CD14-positive monocyte (primary cell): ENCODE measurements around the gene EEF1AKMT3. TPM values are rescaled to one million over a fixed set of nuclear protein-coding genes. Genes with fewer than 3 reads are reported as not detected.
A peak's percentile ranks its signal among the peaks of the same experiment; 100 is the strongest.

Experiments
- DNase-seq, 3 donors: peaks; one replicate each; pipeline ENCODE4 v3.0.0-alpha.2; 2011 to 2022
- H2AFZ ChIP-seq: 2 replicates; pipeline ENCODE4 v1.6.0; 2012; ENCODE audit warnings: mild to moderate bottlenecking, low read depth, low read length, inconsistent platforms; ENCODE audit not compliant: insufficient read depth, poor library complexity, severe bottlenecking
- H3K27ac ChIP-seq, 2 donors: 1 replicate in 1 of 2; 2 replicates in 1 of 2; pipeline ENCODE4 v1.5.1; 2012 to 2013; ENCODE audit warnings: low read length in 2 of 2, control low read depth in 1 of 2, inconsistent platforms in 1 of 2, low read depth in 1 of 2, mild to moderate bottlenecking in 1 of 2
- H3K27me3 ChIP-seq, 2 donors: one replicate each; pipeline versions ENCODE4 v1.6.0 to v1.6.1; 2011 to 2013; ENCODE audit warnings: low read length in 2 of 2; ENCODE audit not compliant: control insufficient read depth in 2 of 2, insufficient read depth in 2 of 2
- H3K36me3 ChIP-seq, 2 donors: replicated peaks in 1 of 2; 1 replicate in 1 of 2; 2 replicates in 1 of 2; pipeline versions ENCODE4 v1.5.1 to v1.6.1; 2012 to 2013; ENCODE audit warnings: low read length in 2 of 2, control low read depth in 1 of 2, inconsistent platforms in 1 of 2, mild to moderate bottlenecking in 1 of 2; ENCODE audit not compliant: insufficient read depth in 2 of 2, control insufficient read depth in 1 of 2
- H3K4me1 ChIP-seq, 2 donors: 1 replicate in 1 of 2; 2 replicates in 1 of 2; pipeline versions ENCODE4 v1.5.1 to v1.6.1; 2012 to 2013; ENCODE audit warnings: low read length in 2 of 2, control low read depth in 1 of 2, inconsistent platforms in 1 of 2, mild to moderate bottlenecking in 1 of 2, moderate library complexity in 1 of 2; ENCODE audit not compliant: insufficient read depth in 2 of 2, control insufficient read depth in 1 of 2
- H3K4me2 ChIP-seq: replicated peaks from 2 replicates; pipeline ENCODE3; 2012; ENCODE audit warnings: low read length, moderate library complexity, mild to moderate bottlenecking; ENCODE audit not compliant: poor library complexity, severe bottlenecking; ENCODE audit errors: extremely low read depth
- H3K4me3 ChIP-seq, 3 experiments: fragments of 200-600 bp in 1 of 3; sonication (generic) in 1 of 3; replicated peaks in 1 of 3; 1 replicate in 2 of 3; 2 replicates in 1 of 3; pipeline ENCODE4 v1.5.1; 2011 to 2013; ENCODE audit warnings: low read length in 3 of 3, mild to moderate bottlenecking in 3 of 3, control low read depth in 2 of 3, low read depth in 2 of 3, inconsistent platforms in 1 of 3, moderate library complexity in 1 of 3
- H3K79me2 ChIP-seq: 2 replicates; pipeline ENCODE4 v1.6.0; 2012; ENCODE audit warnings: mild to moderate bottlenecking, control low read depth, inconsistent platforms, low read length, moderate library complexity; ENCODE audit not compliant: insufficient read depth
- H3K9ac ChIP-seq: 2 replicates; pipeline ENCODE4 v1.6.0; 2017; ENCODE audit warnings: low read length, mild to moderate bottlenecking; ENCODE audit not compliant: insufficient read depth, poor library complexity, severe bottlenecking
- H3K9me3 ChIP-seq, 2 donors: replicated peaks in 1 of 2; 1 replicate in 1 of 2; 2 replicates in 1 of 2; pipeline versions ENCODE4 v1.5.1 to v1.6.1; 2012 to 2013; ENCODE audit warnings: low read length in 2 of 2, control low read depth in 1 of 2; ENCODE audit not compliant: control insufficient read depth in 1 of 2, insufficient read depth in 1 of 2
- H4K20me1 ChIP-seq: 2 replicates; pipeline ENCODE4 v1.6.0; 2012; ENCODE audit warnings: mild to moderate bottlenecking, low read length, control low read depth, moderate library complexity; ENCODE audit not compliant: insufficient read depth
- H3K27ac Mint-ChIP-seq, 7 donors: one replicate each; pipeline ENCODE4 v1.8.0; 2020; ENCODE audit warnings: mild to moderate bottlenecking in 7 of 7, mixed read lengths in 7 of 7, moderate library complexity in 6 of 7, inconsistent platforms in 2 of 7
- H3K27me3 Mint-ChIP-seq, 3 donors: one replicate each; pipeline ENCODE4 v1.8.0; 2021 to 2022; ENCODE audit warnings: low read depth in 3 of 3, mild to moderate bottlenecking in 3 of 3, mixed read lengths in 3 of 3, moderate library complexity in 3 of 3, inconsistent platforms in 1 of 3
- H3K36me3 Mint-ChIP-seq, 2 donors: one replicate each; pipeline ENCODE4 v1.8.0; 2020; ENCODE audit warnings: mixed read lengths in 2 of 2, inconsistent platforms in 1 of 2, mild to moderate bottlenecking in 1 of 2
- H3K4me1 Mint-ChIP-seq: one replicate; pipeline ENCODE4 v1.8.0; 2020; ENCODE audit warnings: mild to moderate bottlenecking, mixed read lengths
- H3K4me3 Mint-ChIP-seq, 2 donors: one replicate each; pipeline ENCODE4 v1.8.0; 2020; ENCODE audit warnings: mild to moderate bottlenecking in 2 of 2, mixed read lengths in 2 of 2, moderate library complexity in 1 of 2
- H3K9me3 Mint-ChIP-seq, 7 donors: one replicate each; pipeline ENCODE4 v1.8.0; 2020 to 2022; ENCODE audit warnings: mixed read lengths in 7 of 7, mild to moderate bottlenecking in 6 of 7, moderate library complexity in 6 of 7, inconsistent platforms in 2 of 7
- CTCF ChIP-seq: fragments of 200-600 bp; IDR thresholded peaks from one replicate; pipeline ENCODE4 v1.8.0; 2022; ENCODE audit warnings: antibody characterized with exemption, mild to moderate bottlenecking
- WGBS: methylation state at CpG from one replicate; pipeline ENCODE4 v1.1.5; 2013; ENCODE audit warnings: missing lambda C conversion rate; ENCODE audit not compliant: insufficient coverage; 5-methylcytosine and 5-hydroxymethylcytosine counted together
- intact Hi-C, 2 donors: fragments of 100-400 bp; cut with micrococcal nuclease; formaldehyde crosslinking; loops; one replicate each; pipeline versions ENCODE4 v1.15.0 to v1.15.1; 2023
- polyA plus RNA-seq, 3 donors: library from polyadenylated mRNA; depleted of rRNA in 1 of 3; unstranded in 2 of 3; stranded (reverse) in 1 of 3; fragments of 300-500 nt in 2 of 3; fragments of >200 nt in 1 of 3; fragmentation: Illumina TruSeq in 2 of 3; gene quantifications; 1 replicate in 2 of 3; 2 replicates in 1 of 3; pipeline ENCODE4 v1.2.3, GENCODE V29; 2012 to 2021

Gene EEF1AKMT3
- polyA plus RNA-seq, 3 donors, result 3.4 to 4.2 (median 3.4) TPM

DNA sequence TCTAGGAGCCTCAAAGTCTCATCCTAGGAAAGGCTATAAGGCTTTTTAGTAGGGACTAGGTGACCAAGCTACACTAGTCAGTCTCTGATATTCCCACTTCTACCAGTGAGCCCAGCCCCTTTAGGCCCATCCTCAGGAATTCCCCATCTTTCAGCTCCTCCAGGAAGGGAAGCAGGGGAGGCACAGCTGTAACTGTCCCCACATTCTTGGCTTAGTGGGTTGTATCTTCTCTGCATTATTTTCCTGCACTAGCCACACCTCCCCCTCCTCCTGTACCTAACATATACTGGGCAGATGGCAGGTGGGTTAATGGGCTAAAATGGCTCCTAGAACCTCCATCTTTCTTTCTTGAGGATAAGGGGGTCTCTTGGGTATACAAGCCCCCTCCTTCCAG is 5.1 kb upstream of the EEF1AKMT3 start:
- Mint-ChIP-seq H3K4me3 (peak overlapping the region in 1 of 2 donors; percentile 95), H3K36me3 (peaks cover 23 to 27% of the 10 kb centered on the region in 2 donors), H3K27me3 (peaks cover 51 to 55% (median 54%) of the 10 kb centered on the region in 3 donors), H3K9me3 (peaks cover 0 to 18% (median 5%) of the 10 kb centered on the region in 7 donors), H3K4me1 (peaks cover 44% of the 10 kb centered on the region), H3K27ac (peak overlapping the region in 1 of 7 donors; percentile 41)
- no peak overlapping the region for H3K4me3 ChIP-seq
- no peak overlapping the region for H3K27ac ChIP-seq
- H3K36me3 ChIP-seq, result peaks cover 0 to 6% of the 10 kb centered on the region in 2 donors
- H3K79me2 ChIP-seq, result no peaks in the 10 kb centered on the region
- peaks cover 37 to 44% of the 10 kb centered on the region in 2 donors for H3K4me1 ChIP-seq
- H3K4me2 ChIP-seq, result no peak overlapping the region
- H3K27me3 ChIP-seq, result peaks cover 37 to 56% of the 10 kb centered on the region in 2 donors
- H3K9ac ChIP-seq, result no peak overlapping the region
- H4K20me1 ChIP-seq, result no peaks in the 10 kb centered on the region
- no peak for DNase-seq
- intact Hi-C loops, result no loop called here
- no peak for TF ChIP-seq CTCF
- peaks cover 0 to 13% of the 10 kb centered on the region in 2 donors for H3K9me3 ChIP-seq
- no peak overlapping the region for H2AFZ ChIP-seq

DNA sequence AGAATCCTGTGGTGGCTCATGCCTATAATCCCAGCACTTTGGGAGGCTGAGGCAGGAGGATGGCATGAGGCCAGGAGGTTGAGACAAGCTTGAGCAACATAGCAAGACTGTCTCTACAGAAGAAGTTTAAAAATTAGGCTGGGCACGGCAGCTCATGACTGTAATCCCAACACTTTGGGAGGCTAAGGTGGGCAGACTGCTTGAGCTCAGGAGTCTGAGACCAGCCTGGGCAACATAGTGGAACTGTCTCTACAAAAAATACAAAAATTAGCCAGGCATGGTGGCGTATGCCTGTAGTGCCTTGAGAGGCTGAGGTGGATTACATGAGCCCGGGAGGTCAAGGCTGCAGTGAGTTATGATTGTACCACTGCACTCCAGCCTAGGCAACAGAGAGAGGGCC is 4.5 kb upstream of the EEF1AKMT3 start:
- Histone ChIP-seq H3K4me2 (no peak overlapping the region), H3K27ac (no peak overlapping the region), H3K4me3 (no peak overlapping the region), H4K20me1 (no peaks in the 10 kb centered on the region), H3K27me3 (peaks cover 37 to 53% of the 10 kb centered on the region in 2 donors), H2AFZ (no peak overlapping the region), H3K4me1 (peaks cover 41 to 50% of the 10 kb centered on the region in 2 donors), H3K79me2 (no peaks in the 10 kb centered on the region), H3K9ac (no peak overlapping the region), H3K36me3 (peaks cover 0 to 6% of the 10 kb centered on the region in 2 donors), H3K9me3 (peaks cover 0 to 13% of the 10 kb centered on the region in 2 donors)
- intact Hi-C loops, result no loop called here
- H3K9me3 Mint-ChIP-seq, result peaks cover 0 to 18% (median 5%) of the 10 kb centered on the region in 7 donors
- peaks cover 47% of the 10 kb centered on the region for H3K4me1 Mint-ChIP-seq
- peak overlapping the region in 1 of 2 donors; percentile 57 for H3K4me3 Mint-ChIP-seq
- peaks cover 50 to 54% (median 53%) of the 10 kb centered on the region in 3 donors for H3K27me3 Mint-ChIP-seq
- WGBS, result 79% methylated on average over 2 of the region's 3 CpGs
- no peak for TF ChIP-seq CTCF
- peaks cover 23 to 27% of the 10 kb centered on the region in 2 donors for H3K36me3 Mint-ChIP-seq
- H3K27ac Mint-ChIP-seq, result no peak overlapping the region
- DNase-seq, result no peak
